Ecto neural progenitor cell (in vitro differentiated cells): ENCODE data around the gene ZNF318.
A peak's percentile ranks its signal among the peaks of the same experiment; 100 is the strongest.
"Not testable (repeated sequence)": the region's sequence is repeated elsewhere in the genome, so short reads cannot be mapped to it uniquely, and the experiment has no call there.

Experiments used
- DNase-seq: peaks from one replicate; pipeline ENCODE4 v3.0.0-alpha.2; 2018; ENCODE audit warnings: low spot score

The ZNF318 gene

GRCh38 chr6:43369174-43370002, at the start of gene ZNF318:
TSS of gene ZNF318 (minus strand) at chr6:43369647. CDS start at chr6:43369365, 282 bp downstream.
- DNase-seq, result peak; percentile 97

GRCh38 chr6:43416935-43417334, 47.5 kb upstream of the ZNF318 start:
- DNase-seq, result no peak

DNA sequence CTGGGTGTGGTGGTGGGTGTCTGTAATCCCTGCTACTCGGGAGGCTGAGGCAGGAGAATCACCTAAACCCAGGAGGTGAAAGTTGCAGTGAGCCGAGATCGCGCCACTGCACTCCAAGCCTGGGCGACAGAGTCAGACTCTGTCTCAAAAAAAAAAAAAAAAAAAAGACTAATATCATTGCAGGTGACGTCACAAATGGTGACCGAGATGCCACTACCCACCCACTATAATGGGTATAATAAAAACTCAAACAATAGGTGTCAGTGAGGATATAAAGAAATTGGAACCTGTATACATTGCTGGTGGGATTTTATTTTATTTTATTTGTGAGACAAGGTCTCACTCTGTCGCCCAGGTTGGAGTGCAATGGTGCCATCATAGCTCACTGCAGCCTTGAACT, 45.8 kb upstream of the ZNF318 start:
- not testable (repeated sequence) for DNase-seq

DNA sequence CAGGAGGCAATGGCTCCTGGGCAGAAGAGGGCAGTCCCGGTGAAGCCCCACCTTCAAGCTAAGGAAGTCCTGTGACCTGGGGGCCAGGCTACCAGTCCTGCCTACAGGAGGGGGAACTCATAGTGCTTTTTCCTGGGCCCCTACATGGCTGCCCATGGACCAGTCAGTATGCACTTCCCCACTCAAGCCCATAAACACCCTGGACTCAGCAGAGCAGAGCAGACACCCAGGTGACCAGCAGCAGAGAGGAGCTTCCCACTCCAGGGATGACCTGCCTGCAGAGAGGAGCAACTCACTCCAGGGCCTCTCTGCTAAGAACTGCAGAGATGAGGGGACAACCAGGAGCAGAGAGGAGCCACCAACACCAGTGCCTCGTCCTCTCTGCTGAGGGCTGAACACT, 43.6 kb upstream of the ZNF318 start:
- DNase-seq, result no peak

DNA sequence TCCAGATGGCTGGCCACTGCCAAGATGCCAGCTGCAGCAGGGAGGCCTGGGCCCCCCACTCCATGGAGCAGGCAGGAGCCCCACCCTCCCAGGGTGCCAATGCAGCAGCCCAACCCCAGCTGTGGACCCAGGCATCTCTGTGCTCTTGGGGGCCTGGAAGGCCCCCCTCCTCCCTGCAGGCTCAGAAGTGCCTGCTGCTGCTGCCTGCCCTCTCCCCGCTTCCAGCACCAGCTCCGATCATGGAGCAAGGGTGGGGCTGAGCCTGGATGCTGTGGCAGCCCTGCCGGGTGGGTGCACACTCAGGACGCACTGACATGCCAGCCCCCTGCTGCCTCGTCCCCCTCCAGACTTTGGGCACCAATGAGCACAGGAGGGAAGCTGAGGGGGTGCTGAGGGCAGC, 43.1 kb upstream of the ZNF318 start:
- no peak for DNase-seq

DNA sequence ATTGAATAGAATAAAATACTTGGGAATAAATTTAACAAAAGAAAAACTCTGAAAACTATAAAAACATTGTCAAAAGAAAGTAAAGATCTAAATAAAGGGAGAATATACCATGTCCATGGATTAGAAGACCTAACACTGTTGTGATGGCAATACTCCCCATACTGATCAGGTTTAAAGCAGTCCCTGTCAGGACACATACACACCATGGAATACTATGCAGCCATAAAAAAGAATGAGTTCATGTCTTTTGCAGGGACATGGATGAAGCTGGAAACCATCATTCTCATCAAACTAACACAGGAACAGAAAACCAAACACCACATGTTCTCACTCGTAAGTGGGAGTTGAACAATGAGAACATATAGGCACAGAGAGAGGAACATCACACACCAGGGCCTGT, 41.3 kb upstream of the ZNF318 start:
- not testable (repeated sequence) for DNase-seq

DNA sequence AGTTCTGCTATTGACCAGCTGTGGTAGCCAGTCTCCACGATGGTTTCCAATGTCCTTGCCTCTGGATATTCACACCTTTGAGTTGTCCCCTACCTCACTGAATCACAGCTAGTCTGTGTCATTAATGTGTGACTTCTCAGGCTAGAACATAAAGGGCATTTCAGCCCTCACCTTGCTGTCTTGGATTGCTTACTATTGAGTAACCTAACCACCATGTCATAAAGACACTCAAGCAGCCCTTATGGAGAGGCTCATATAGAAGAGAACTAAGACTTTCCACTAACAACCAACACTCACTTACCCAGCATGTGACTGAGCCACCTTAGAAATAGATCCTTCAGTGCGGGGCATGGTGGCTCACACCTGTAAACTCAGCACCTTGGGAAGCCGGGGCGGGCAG, 38.8 kb upstream of the ZNF318 start:
- DNase-seq, result no peak

DNA sequence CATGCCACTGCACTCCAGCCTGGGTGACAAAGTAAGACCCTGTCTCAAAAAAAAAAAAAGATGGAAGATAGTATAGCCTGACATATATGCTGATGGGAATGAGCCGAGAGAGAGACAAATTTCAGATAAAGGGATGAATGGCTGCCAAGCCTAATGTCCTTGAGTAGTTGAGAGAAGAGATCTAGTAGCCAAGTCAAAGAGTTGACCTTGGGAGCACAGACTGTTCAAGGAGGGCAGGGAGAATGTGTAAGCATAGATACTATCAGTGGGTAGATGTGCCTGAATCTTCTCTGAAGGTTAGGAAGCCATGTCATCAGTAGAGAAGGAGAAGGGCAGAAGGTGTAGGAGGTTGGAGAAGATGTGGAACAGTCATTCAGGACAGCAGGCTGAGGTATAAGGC, 37.8 kb upstream of the ZNF318 start:
- DNase-seq, result no peak

- DNase-seq, result no peak
Measured at GRCh38 chr6:43405354-43405753, 35.9 kb upstream of the ZNF318 start.

GRCh38 chr6:43402820-43403219, 33.4 kb upstream of the ZNF318 start:
- DNase-seq, result no peak

DNA sequence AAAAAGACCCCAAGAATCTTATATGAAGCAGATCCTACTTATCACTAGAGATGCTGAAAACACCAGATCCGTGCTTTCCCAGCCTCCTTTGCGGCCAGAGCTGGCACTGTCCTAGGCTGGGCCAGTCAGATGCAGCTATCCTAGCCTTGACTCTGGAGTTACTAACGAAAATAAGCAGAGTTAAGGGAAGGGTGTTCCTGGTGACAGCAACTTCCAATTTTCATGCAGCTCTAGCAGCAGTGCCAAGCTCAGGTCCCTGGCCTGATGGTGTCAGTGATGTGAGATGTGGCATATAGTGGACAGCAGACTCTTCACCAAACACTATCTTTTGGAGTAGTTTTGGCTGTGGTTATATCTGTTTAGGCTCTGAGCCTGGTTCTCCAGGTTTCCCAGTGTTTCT, 32.3 kb upstream of the ZNF318 start:
- no peak for DNase-seq

DNA sequence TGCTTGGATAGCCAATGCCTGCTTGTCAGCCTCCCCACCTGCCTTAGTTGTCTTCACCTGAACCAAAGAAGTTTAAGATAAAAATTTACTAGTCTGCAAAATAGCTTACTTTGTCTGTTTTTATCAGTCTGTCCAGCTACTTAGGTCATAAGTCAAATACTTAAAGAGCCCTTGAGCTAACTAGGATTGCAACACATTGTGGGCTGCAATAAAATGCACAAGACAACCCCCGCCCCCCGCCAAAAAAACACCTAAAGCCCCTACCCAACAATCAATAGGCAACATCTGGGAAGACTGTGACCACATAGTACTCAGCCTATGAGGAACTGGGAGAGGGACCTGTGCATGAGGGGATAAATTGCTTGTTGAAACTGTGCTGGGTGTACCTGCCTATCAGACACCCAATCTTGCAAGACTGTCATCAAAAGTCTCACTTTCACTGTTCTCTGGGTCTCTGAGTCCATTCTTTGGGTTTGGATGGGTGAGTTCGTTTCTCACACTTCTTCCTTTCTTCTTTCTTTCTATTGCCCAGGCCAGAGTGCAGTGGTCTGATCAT, 30.6 kb upstream of the ZNF318 start:
- no peak for DNase-seq

DNA sequence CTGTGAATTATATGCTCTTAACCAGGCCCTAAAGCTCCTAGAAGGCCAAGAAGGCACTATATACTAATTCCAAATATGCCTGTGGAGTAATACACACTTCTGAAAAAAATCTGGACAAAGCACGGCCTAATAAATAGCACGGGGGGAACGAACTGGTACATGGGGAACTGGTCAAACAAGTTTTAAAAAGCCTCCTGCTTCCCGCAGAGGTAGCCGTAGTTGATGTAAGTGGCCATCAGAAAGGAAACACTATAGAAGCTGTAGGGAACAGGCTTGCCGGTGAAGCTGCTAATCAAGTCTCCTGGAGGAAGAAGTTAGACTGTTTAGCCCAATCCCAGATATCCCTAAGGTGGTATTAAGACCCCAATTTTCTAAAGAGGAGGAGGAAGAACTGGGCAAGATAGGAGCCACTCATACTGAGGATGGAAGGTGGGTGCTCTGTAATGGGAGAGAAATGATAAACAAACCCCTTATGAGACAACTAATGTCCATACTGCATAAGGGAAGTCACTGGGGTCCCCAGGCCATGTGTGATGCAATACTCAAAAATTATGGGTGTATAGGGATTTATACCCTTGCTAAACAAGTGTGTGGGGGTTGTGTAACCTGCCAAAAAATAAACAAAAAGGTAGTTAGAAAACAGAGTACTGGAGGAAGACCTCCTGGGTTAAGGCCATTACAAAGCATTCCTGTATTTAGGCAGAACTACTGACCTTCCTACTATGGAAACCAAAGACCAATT, 27.1 kb upstream of the ZNF318 start:
- no peak for DNase-seq

- no peak for DNase-seq
Measured at GRCh38 chr6:43395776-43396175, 26.3 kb upstream of the ZNF318 start.

GRCh38 chr6:43394982-43395381, 25.5 kb upstream of the ZNF318 start:
- DNase-seq, result no peak

- DNase-seq, result no peak
Measured at GRCh38 chr6:43393602-43394001, 24.2 kb upstream of the ZNF318 start.

GRCh38 chr6:43393133-43393532, 23.7 kb upstream of the ZNF318 start:
- DNase-seq, result not testable (repeated sequence)

GRCh38 chr6:43391440-43392031, 22.1 kb upstream of the ZNF318 start:
- no peak for DNase-seq

DNA sequence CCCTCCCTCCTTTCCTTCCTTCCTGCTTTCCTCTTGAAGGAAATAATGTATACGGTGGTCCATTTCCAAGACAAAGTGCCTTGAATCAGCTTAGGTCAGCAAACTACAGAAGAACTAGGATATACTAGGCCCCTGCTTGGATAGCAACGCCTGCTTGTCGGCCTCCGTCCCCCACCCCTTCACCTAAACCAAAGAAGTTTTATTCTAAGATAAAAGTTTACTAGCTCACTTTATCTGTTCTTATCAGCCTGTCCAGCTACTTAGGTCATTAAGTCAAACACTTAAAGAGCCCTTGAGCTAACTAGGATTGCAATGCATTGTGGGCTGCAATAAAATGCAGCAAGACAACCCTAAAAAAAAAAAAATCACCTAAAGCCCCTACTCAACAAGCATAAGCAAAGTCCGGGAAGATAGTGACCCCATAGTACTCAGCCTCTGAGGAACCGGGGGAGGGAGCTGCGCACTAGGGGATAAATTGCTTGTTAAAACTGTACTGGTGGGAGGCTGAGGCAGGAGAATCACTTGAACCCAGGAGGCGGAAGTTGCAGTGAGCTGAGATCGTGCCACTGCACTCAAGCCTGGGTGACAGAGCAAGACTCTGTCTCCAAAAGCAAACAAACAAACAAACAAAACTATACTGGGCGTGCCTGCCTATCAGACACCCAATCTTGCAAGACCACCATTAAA, 21.4 kb upstream of the ZNF318 start:
- not testable (repeated sequence) for DNase-seq

- no peak for DNase-seq
Measured at GRCh38 chr6:43389730-43390295, 20.4 kb upstream of the ZNF318 start.

DNA sequence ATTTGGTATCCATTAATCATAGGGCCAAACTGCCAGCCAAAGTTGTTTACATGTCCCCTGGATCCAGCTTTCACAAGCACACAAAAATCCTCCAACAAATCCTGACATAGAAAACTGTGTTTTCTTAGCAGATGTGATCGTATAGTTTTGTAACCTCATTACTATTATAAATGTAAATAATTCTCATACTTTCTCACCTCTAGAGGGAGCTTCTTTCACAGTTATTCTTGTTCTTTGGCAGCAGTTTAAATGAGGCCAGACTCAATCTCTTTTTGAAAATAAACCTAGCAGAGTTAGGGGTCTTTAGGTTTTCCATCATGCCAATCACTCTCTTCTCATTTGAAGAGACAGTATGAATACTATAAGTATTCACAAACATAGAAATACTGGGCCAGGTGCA, 17.0 kb upstream of the ZNF318 start:
- no peak for DNase-seq
